HG02571 (cell line): ENCODE data around the gene MINK1.
"Not testable (repeated sequence)": the region's sequence is repeated elsewhere in the genome, so short reads cannot be mapped to it uniquely, and the experiment has no call there.

ENCODE experiments used
- ATAC-seq: cut with Tn5 transposase; IDR thresholded peaks from one replicate; pipeline ENCODE4 v1.9.1; 2021; ENCODE audit warnings: mild to moderate bottlenecking, moderate library complexity; ENCODE audit not compliant: unreplicated experiment

The MINK1 gene

DNA sequence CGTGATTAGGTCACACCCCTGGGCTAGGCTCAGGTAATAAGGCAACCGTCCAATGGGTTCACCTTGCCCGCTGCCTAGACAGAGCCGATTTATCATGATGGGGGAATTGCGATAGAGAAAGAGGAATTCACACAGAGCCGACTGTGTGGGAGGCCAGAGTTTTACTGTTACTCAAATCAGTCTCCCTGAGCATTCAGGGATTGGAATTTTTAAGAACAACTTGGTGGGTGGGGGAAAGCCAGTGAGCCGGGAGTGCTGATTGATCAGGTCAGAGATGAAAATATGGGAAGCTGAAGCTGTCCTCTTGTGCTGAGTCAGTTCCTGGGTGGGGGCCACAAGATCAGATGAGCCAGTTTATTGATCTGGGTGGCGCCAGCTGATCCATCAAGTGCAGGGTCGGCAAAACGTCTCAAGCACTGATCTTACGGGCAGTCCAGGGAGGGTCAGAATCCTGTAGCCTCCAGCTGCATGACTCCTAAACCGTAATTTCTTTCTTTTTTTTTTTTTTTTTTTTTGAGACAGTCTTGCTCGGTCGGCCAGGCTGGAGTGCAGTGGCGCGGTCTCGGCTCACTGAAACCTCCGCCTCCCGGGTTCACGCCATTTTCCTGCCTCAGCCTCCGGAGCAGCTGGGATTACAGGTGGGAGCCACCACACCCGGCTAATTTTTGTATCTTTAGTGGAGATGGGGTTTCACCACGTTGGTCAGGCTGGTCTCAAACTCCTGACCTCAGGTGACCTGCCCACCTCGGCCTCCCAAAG lies 93.6 kb downstream of the MINK1 start:
- not testable (repeated sequence) for ATAC-seq

DNA sequence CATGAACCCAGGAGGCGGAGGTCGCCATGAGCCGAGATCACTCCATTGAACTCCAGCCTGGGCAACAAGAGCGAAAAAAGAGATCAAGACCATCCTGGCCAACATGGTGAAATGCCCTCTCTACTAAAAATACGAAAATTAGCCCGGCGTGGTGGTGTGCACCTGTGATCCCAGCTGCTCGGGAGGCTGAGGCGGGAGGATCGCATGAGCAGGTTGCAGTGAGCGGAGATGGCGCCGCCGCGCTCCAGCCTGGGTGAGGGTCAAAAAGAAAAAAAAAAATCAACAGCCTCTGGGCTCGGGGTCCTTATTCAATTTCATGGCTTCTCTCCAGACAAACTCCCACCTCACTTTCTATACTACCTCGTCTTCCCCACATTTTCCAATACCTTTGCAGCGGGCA lies 95.7 kb downstream of the MINK1 start:
- ATAC-seq, result no peak

DNA sequence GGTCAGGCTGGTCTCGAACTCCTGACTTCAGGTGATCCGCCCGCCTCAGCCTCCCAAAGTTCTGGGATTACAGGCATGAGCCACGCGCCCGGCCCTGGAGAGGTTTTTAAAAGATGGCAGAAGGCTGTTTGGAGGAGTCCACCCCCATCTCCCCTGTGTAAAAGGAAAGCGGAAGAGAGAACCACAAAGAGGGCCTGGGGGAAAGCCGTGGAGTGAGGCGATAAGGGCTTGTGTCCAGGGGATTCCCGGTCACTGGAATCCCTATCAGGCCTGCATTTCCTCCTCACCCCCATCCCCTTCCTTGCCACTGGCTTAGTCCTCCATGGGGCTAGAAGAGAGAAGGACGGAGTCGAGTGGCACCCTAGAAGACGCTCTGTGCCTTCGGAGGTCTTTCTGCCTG lies 98.8 kb downstream of the MINK1 start, which contains the start of gene GP1BA:
Gene GP1BA, plus strand, starts transcription at position 315 of the 400 bp plus-strand sequence. CDS start 328 bp downstream, outside the sequence.
- ATAC-seq, result no peak

DNA sequence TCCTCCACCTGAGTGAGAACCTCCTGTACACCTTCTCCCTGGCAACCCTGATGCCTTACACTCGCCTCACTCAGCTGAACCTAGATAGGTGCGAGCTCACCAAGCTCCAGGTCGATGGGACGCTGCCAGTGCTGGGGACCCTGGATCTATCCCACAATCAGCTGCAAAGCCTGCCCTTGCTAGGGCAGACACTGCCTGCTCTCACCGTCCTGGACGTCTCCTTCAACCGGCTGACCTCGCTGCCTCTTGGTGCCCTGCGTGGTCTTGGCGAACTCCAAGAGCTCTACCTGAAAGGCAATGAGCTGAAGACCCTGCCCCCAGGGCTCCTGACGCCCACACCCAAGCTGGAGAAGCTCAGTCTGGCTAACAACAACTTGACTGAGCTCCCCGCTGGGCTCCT lies 99.6 kb downstream of the MINK1 start:
- no peak for ATAC-seq

DNA sequence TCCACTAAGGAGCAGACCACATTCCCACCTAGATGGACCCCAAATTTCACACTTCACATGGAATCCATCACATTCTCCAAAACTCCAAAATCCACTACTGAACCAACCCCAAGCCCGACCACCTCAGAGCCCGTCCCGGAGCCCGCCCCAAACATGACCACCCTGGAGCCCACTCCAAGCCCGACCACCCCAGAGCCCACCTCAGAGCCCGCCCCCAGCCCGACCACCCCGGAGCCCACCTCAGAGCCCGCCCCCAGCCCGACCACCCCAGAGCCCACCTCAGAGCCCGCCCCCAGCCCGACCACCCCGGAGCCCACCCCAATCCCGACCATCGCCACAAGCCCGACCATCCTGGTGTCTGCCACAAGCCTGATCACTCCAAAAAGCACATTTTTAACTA lies 100.5 kb downstream of the MINK1 start:
- ATAC-seq, result no peak

DNA sequence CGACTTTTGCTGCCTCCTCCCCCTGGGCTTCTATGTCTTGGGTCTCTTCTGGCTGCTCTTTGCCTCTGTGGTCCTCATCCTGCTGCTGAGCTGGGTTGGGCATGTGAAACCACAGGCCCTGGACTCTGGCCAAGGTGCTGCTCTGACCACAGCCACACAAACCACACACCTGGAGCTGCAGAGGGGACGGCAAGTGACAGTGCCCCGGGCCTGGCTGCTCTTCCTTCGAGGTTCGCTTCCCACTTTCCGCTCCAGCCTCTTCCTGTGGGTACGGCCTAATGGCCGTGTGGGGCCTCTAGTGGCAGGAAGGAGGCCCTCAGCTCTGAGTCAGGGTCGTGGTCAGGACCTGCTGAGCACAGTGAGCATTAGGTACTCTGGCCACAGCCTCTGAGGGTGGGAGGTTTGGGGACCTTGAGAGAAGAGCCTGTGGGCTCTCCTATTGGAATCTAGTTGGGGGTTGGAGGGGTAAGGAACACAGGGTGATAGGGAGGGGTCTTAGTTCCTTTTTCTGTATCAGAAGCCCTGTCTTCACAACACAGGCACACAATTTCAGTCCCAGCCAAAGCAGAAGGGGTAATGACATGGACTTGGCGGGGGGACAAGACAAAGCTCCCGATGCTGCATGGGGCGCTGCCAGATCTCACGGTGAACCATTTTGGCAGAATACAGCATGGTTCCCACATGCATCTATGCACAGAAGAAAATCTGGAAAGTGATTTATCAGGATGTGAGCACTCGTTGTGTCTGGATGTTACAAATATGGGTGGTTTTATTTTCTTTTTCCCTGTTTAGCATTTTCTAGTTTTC lies 101.2 kb downstream of the MINK1 start:
- no peak for ATAC-seq

DNA sequence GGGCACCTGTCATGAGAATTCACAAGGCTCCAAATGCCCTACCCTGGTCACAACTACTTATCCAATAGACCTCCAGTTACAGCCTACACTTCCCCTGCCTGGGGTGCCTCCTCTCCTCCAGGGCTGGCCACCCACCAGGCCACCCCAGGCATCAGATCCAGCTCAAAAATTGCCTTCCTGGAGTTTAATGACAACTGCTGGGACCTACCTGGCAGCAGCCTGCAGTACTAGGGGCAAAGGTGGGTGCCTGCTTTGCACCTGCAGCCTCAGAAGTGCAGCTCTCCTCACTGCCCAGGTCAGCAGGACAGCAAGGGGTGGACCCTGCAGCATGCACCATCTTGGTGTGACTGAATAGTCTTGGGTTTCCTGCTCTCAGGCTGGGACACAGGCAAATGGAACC lies 102.5 kb downstream of the MINK1 start:
- ATAC-seq, result no peak

DNA sequence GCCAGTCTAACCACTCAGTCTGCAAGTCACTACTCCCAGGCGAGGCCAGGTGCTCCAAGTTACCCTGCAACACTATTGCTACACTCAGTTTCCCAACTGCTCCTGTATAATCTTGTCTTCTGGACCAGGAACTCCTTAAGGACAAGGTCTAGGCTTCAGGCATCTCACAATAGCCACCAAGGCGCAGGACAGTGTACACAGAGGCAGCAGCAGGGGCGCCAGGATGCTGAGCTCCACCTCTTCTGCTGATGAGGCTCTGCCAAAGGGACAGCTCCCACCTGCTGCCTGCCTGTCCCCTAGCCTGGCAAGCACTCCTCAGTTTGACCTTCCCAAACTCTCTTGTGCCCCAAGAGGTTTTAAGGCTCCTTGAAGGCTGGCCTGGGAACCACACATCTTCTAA lies 103.3 kb downstream of the MINK1 start:
- ATAC-seq, result no peak

DNA sequence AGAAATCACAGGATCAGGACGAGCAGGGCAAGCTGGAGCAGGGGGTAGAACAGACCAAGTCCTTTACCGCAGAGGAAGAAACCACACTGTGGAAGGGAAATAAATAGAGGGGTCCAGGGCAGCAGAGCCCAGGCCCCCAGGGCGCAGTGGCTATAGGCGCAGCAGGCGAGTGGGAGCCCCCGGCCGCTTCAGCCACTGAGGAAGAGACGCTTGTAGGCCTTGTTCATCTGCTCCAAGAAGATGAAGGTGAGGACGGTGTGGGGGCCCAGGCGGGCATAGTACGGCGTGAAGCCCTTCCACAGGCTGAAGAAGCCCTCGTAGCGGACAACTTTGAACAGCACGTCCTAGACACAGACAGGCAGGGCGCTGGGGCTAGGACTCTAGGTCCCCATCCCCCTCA lies 104.4 kb downstream of the MINK1 start:
- no peak for ATAC-seq

DNA sequence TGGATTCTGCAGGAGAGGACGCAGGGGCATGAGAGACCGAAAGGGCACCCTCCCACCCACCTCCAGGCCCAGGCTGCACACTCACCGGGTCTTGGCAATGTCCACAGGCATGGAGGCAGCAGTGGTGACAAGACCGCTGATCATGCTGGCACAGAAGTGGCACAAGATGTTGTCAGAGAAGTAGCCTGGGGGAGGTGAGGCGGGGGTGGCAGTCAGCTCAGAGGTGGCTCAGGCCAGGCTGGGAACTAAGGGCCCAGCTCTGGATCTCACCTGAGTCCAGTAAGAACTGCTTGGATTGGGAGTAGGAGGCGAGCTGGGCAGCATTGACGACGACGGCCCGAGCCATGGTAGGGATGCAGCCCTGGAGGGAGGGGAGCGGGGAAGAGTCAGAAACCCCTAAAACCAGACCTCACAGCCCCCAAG lies 104.9 kb downstream of the MINK1 start:
- no peak for ATAC-seq

DNA sequence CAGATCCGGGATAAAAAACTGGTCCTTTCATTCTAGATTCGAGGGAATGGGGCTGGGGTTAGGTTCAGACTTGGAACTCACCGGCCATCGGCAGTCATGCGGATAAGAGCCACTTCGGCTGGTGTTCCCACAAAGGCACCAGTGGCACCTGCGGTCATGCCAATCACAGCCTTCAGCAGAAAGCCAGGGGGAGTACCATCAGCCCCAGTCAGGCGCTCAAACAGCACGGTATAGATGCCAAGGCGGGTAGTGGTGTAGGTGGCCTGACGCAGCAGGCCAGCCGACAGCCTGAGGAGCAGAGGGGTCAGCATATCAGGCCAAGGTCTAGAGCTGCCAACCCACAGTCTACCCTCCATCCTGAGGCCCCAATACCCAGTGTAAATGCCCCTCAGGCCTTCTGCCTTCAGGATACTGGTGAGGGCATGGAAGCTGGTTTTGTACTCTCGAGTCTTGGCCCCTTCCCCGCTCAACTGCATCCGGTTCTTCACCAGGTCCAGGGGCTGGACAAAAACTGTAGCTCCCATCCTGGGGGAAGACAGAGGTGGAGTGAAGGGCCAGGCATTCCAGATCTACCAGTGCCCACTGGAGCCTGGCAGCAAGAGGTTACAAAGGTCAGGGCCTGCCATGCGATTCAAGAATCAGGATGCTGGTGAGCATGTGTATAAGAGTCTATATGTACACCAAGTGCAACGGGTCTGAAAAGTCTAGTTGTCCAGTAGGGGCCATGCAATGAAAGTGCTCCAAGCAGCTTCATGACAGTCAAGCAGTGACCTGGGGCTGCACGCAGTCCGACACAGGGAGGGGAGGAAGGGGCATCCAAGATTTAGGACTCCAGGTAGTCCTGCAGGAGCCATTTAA lies 105.8 kb downstream of the MINK1 start:
- no peak for ATAC-seq

DNA sequence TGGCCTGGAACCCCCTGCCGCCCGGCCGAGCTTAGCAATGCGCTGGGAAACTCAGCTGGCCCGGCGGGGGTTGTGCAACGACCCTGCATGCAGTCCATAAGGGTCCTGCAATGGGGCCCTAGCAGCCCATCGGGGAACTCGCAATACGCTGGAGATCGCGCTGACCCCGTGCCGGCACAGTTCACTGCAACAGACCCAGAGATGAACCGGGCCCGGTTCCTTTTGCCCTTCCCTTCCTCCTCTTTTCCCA lies 106.3 kb downstream of the MINK1 start:
- ATAC-seq, result peak; percentile 18

DNA sequence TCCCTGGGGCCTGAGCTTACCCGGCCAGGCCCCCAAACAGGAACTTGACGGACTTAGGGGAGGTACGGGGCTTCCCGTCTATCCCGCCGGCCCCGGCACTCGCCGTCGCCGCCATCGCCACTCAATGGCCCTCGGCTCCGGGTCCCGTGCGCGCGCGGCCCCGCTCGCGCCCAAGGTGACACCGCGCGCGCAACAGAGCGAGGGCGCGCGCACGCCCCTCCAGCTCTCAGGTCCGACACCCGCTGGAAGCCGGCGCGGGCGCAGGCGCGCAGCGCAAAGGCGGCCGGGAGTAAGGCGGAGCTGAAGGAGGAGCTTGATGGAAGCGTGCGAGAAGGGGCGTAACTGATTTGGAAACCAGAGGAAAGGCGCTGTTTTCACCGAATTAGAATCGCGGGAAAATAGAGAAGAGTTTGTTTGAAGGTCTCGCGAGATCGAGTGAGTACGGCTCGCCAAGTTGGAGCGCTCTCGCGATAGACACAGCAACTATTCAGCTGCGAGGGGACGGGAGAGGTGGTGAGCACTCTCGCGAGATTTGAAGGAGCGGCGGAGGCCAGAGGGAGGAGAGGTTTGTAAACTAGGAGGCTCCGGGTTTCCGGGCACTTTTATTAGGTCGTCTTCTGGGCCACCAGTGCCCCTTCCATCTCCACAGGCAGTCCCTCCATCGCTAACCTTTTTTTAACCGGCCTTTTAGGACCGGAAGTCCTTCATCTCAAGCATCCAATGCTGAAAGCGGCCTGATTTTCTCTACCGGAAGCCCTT lies 106.8 kb downstream of the MINK1 start, which contains the start of the genes RNF167 and SLC25A11:
Gene RNF167, plus strand, starts transcription at position 473 of the 759 bp plus-strand sequence. CDS start 642 bp downstream, outside the sequence.
Gene SLC25A11, minus strand, starts transcription at position 251 of the 759 bp plus-strand sequence. Its CDS starts 136 bp downstream, at position 115.
- peak; percentile 74 for ATAC-seq

DNA sequence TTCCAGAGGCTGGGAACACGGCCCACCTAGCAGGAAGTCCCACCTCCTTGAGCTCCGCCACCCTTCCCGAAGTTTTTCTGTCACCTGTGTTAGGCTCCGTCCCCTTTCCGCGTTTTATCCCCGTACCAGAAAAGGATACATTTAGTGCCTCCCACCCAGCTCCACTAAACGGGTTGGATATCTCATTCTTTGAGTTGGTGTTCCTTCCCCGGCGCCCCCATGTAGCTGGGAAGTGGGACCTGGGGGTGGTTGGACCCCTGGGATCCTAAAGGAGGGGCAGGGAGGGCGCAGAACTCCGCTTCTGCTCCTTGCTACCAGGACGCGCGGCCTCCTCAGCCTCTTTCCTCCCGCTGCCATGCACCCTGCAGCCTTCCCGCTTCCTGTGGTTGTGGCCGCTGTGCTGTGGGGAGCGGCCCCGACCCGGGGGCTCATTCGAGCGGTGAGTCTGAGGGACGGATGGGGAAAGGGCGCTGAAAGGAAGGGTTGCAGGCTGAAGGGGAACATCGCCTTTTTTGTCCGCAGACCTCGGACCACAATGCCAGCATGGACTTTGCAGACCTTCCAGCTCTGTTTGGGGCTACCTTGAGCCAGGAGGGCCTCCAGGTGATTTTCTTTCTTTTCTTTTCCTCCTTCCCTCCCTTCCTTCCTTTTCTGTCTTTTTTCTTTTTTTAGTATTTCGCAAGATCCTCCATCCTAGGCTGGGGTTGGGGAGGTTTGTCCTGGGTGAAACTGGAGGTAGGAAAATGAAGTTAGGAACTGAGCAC lies 107.6 kb downstream of the MINK1 start:
- no peak for ATAC-seq

DNA sequence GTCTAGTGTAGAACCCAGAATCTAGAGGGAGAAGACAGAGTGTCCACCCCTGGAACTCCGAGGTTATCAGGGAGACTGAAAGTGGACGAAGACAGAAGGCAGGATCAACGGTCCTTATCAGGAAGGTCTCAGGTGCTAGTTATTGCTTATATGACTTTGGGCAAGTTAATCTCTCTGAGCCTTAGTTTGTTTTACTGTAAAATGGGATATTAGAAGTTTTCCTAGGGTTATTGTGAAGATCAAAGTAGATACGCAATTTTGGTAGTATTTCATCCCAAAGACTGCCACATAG lies 108.1 kb downstream of the MINK1 start:
- ATAC-seq, result no peak

DNA sequence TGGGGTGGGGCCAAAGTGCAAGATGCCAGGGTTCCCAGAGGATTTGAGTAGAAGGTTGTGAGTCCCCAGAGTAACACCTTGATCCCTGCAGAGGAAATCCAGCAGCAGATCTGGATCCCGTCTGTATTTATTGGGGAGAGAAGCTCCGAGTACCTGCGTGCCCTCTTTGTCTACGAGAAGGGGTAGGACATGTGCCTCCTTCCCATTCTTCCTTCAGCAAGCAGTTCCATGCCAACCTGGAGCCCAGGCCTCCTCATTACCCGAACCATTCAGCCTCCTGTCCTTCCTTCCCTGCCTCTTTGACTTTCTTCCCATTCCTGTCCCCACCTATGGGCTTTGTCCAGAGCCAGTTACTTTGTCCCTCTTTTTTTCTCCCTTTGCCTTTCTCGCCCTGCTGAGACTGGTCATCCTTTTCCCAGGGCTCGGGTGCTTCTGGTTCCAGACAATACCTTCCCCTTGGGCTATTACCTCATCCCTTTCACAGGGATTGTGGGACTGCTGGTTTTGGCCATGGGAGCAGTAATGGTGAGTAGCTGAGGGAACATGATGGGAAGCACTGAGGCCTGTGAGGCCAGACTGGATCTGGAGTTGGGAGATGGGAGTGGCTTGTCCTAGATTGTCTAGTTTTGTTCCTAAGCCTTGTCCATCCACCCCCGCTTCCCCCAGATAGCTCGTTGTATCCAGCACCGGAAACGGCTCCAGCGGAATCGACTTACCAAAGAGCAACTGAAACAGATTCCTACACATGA lies 109.8 kb downstream of the MINK1 start:
- no peak for ATAC-seq

DNA sequence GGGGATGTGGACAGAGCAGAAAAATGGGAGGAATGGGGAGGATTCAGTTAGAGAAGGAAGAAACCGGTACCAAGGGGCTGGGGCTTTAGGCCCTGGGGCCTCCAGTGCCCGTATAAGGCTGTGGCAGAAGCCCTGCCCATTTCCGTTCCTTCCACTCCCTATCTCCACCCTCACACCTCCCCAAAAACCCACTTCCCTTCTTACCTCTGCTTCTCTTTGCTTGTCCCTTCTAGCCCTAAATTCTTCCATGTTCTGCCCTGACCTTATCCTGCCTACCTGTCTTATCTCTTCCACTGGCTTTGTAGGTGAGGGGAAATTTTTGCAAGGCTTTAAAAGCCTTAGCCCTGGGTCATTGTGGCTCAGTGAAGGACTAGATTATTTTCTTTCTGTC lies 111.0 kb downstream of the MINK1 start:
- no peak for ATAC-seq

DNA sequence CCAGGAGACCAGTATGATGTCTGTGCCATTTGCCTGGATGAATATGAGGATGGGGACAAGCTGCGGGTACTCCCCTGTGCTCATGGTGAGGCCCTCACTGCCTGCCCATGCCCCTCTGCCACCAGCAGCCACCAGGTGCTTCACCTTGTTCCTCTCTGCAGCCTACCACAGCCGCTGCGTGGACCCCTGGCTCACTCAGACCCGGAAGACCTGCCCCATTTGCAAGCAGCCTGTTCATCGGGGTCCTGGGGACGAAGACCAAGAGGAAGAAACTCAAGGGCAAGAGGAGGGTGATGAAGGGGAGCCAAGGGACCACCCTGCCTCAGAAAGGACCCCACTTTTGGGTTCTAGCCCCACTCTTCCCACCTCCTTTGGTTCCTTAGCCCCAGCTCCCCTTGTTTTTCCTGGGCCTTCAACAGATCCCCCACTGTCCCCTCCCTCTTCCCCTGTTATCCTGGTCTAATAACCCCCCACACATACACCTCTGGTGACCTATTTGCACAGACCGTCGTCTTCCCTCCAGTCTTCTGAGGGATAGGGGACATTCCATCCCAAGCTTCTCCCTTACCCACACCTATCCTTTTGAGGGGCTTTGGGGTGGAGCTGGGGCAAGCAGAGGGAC lies 111.5 kb downstream of the MINK1 start:
- no peak for ATAC-seq
